GM18907 (cell line): Measurements from ENCODE around the gene ADAMTS20.
"Not testable (repeated sequence)": the region's sequence is repeated elsewhere in the genome, so short reads cannot be mapped to it uniquely, and the experiment has no call there.

Experiments used
- ATAC-seq: cut with Tn5 transposase; IDR thresholded peaks from one replicate; pipeline ENCODE4 v1.9.1; 2021; ENCODE audit warnings: mild to moderate bottlenecking, moderate library complexity; ENCODE audit not compliant: unreplicated experiment

ADAMTS20 gene, protein sequence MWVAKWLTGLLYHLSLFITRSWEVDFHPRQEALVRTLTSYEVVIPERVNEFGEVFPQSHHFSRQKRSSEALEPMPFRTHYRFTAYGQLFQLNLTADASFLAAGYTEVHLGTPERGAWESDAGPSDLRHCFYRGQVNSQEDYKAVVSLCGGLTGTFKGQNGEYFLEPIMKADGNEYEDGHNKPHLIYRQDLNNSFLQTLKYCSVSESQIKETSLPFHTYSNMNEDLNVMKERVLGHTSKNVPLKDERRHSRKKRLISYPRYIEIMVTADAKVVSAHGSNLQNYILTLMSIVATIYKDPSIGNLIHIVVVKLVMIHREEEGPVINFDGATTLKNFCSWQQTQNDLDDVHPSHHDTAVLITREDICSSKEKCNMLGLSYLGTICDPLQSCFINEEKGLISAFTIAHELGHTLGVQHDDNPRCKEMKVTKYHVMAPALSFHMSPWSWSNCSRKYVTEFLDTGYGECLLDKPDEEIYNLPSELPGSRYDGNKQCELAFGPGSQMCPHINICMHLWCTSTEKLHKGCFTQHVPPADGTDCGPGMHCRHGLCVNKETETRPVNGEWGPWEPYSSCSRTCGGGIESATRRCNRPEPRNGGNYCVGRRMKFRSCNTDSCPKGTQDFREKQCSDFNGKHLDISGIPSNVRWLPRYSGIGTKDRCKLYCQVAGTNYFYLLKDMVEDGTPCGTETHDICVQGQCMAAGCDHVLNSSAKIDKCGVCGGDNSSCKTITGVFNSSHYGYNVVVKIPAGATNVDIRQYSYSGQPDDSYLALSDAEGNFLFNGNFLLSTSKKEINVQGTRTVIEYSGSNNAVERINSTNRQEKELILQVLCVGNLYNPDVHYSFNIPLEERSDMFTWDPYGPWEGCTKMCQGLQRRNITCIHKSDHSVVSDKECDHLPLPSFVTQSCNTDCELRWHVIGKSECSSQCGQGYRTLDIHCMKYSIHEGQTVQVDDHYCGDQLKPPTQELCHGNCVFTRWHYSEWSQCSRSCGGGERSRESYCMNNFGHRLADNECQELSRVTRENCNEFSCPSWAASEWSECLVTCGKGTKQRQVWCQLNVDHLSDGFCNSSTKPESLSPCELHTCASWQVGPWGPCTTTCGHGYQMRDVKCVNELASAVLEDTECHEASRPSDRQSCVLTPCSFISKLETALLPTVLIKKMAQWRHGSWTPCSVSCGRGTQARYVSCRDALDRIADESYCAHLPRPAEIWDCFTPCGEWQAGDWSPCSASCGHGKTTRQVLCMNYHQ (N-terminal part only)

DNA sequence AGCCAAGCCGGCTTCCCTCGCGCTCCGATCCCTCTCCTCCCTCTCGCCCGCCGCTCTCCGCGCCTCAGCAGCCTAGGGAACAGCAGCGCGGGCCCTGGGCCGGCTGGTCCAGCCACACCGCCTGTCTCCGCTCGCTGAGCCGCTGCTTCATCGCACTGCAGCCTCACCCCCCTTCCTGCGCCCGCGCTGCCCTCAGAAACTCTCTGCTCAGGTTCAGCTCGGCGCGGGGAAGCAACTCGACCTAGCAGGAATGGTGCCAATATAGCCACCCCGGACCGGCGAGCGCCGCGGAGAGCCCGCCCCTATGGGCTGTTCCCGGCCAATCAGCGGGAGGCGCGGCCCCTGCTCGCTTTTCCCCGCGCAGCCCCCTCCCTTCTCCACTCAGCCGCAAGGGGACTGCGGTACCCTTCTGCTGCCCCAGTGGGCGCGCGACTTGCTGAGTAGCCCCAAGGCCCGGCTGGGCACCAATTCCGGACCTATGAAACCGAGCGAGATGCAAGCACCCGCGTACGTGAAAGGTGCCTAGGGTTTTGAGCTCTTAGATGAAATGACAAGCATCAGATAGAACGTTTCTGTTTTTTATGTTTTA lies at the start of gene ADAMTS20:
Gene ADAMTS20 (minus strand): TSS at position 233 of the 589 bp plus-strand sequence. CDS start 282 bp downstream, outside the sequence.
- no peak for ATAC-seq

DNA sequence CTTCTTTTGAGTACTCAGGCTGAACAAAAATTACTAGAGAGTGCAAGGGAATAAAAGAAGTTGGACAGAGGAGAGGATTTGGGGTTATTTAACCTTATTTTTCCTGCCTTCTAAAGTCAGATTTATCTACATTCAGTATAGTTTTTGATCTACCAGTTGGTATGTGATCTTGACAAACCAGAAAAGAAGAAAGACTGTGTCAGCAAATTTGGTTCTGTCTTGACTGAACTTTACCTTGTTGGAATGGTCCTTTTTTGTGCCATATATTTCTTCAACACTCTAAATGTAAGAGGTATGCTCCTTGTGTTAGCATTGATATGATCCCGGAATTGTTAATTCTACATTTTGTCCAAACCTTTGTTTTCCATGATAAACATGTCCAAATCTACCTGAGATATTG lies 47.7 kb upstream of the ADAMTS20 start:
- no peak for ATAC-seq

DNA sequence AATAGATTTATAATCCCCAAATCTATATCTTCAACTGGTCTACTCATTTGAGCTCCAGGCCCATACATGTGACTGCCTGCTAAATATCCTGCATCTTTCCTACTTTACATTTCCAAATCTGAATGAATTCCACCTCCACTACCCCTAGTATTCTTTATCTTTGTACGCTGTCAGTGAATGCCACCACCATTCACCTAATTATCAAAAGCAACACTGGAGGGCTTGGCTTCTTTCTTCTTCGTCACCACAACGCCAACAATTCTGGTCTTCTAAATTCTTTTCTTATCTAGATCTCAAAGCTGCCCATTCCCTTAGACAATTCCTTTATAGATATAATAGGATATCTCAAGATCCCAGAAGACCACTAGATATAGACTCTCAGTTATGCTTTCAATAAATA lies 47.1 kb upstream of the ADAMTS20 start:
- no peak for ATAC-seq

DNA sequence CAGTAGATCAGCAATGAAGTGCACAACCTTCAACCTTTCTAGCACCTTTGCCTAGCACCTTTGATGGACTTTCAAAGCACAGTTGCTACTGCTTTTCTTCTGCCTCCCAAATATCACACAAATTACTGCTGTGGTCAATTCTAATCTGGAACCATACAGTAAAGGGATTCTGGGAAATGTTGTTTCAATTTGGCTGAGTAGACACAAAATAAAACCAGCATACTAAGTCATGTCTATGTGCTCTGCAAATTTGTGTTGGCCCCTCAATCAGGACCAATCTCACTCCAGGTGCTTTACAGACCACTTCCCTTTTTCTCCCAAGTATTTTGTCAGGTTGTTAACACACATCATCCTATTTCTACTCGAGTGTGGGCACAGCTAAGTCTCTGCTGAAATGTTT lies 38.3 kb upstream of the ADAMTS20 start:
- no peak for ATAC-seq

DNA sequence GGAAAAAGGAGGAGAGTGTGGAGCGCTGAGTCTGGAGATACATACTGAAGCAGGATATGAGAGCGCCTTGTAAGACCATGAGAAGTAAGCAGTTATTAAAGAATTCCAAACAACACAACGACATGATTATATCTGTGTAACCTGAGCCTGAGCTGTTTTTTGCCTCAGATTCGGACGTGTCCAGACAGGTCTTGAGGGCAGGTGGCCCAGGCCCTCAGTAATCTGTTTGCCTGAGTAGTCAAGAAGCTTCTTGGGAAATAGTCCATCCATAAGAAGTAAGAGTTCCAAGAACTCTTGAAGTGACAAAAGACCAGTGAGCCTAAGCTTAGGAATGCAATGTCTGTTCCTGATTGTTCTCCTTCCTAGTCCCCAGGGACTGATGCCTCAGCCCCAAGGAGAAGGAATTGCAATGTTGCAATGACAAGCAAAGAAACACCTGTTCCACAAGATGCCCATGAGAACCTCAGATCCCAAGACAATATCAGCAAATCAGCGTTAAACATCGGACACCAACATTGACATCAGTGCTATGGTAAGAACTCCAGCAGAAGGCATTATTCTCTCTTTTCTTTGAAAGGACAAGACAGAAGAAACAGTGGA lies 34.7 kb upstream of the ADAMTS20 start:
- ATAC-seq: no peak

DNA sequence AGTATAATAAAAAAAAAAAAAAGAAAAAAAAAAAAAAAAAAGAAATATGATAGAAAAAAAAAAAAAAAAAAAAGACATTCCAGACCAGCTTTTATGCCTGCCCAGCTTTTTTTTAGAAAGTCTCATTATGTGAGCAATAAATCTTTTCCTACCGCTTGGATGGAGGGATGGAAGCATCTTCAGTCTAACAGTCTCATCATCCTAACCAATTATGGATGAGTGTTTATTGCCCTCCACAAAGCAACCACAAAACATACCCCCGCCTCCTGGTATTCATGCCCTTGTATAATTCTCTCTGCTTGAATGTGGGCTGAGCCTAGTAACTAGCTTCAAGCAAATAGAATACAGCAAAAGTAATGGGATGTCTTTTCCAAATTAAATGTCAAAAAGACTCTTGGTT lies 33.7 kb upstream of the ADAMTS20 start:
- no peak for ATAC-seq

DNA sequence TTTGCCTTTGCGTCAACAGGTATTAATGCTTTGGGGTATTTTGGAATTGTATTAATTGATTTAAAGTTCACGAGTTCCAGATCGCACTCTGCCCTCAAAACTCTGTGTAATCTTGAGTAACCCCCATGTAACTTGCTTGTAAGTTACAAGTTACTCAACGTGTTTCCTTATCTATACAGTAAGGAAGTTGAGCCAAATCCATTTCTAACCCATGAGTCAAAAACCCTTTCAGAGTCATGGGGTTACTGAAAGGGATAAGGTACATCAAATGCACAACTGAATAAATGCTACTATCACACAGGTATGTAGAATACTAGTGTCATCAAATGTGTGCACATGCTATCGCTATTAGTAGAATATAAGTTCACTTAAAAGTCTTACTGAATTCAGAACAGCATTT lies 28.6 kb upstream of the ADAMTS20 start:
- ATAC-seq: no peak

DNA sequence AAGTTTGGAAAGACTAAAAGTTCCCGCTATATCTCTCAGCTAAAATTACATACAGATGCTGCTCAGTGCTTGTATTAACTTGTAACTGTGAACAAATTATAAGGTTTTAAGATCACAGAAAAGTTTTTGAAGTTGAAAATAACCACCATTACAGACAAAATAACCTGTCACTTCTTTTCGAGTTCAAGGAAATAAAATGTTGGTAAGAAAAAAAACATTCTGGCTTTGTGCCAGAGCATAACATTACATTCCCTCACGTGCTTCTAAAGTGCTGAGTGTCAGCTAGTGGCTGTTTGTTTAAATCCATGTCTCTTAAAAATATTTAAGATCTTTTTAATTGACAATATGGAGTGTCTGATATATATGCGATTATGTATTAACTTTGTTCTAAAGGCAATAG lies 27.2 kb upstream of the ADAMTS20 start:
- no peak for ATAC-seq

DNA sequence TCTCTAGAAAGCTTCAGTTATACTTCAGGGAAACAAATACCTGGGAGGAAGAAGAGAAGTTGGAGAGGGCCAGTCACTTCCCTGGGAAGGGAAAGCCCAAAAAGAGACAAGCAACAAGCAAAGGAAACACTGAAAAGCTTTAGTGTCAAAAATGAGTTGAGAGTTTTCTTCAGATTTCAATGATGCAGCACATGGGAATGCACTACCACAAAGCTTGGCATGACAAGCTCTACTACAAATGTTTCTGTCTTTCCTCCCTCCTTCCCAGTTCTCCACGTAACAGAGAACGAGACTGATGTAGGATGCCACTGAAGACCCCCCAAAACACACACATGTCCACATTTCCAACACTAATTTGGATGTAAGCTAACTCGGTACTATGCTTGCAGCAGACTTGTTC lies 26.8 kb upstream of the ADAMTS20 start:
- ATAC-seq: no peak

DNA sequence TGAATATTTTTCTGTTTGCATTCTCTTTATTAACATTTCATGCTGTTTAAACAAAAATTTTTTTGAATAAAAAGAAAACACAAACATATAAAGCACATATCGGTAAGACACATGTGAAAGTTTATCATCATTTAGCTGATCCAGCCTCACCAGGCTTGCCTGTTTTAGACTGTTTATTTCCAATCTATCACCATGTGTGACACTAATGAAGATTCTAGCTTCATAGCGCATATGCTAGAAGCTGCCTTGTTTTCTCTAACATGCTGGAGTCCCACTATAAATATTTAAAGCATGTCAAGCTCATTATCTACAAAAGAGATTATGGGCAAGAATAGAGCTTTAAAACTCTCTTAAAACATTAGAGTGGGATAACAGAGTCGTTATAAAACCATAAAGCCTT lies 25.4 kb upstream of the ADAMTS20 start:
- no peak for ATAC-seq

DNA sequence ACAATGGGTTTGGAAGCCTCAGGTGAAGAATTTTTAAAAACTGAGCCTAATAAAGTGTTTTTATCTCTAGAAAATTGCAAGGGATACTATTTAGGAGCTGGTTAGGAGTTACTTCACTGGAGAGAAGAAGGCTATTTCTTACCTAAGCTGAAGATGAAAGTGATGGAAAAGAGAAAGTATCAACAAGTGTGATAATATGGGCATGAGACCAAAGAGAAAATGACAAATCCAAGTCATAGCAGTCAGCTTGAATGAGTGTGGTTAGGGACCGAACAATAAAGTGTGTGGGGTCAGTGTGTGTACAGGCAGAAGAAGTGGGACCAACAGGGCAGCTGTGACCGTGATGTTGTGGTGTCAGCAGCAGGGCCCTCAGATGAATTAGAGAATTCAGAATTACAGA lies 24.2 kb upstream of the ADAMTS20 start:
- ATAC-seq: no peak

DNA sequence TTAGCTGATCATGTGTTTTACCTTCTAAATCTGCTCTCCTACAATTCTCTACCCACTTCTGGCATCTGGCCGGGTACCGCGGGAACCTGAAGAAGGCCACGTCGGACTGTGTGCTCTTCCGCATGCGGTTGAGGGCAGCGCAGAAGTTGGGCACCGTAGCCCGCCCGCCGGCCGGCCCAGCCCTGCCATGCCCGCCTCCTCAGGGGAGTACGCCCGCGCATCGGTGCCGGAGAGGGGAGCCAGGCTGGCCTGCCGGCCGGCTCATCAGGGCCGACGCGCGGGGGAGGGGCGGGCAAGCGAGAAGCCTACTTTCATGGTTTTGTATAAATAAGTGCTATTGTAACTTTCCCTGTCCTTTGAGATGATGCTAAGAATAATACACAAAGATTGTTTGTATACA lies 19.9 kb upstream of the ADAMTS20 start:
- no peak for ATAC-seq

DNA sequence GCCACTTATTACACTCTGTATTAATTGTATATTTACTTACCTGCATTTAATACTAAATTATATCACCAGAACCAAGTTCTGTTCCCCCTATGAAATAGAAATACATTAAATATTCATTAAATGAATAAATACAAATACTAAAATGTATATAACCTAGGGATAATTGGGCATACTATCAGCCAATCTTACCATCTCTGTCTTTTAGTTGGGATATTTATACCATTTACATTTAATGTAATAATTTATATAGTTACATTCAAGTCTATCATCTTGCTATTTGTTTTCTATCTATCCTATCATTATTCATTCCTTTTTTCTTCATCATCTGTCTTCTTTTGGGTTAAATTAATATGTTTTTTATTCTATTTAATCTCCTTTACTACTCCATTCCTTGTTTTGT lies 4.1 kb upstream of the ADAMTS20 start:
- no peak for ATAC-seq

DNA sequence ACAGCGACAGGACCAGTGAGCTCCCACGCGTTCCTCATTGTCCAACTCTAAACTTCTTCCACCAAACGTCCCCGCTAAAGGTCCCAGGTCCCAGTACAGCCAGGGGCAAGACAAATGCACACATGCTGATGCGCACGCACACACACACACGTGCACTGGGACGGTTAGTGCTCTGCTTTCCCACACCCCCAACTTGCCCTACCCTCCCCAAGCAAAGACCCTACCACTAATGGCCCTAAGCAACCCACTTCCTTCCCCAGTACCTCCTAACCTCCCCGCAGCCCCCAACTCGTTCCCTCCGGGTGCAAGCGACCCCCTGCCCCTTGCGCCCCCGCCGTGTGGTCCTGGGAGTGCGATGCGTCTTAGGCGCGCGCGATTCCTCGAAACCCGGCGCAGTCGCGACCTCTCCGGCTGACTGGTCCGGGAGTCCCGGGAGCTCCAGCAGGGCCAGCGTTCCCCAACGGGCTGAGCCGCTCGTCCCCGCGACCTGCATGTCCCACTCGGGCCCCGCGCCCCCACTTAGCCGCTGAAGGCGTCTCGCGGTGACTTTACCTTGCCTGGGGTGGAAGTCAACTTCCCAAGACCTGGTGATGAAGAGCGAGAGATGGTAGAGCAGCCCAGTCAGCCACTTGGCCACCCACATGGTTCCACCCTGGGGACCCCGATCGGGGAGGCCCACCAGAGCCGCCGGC lies 578 bp downstream of the ADAMTS20 start:
- ATAC-seq: no peak

DNA sequence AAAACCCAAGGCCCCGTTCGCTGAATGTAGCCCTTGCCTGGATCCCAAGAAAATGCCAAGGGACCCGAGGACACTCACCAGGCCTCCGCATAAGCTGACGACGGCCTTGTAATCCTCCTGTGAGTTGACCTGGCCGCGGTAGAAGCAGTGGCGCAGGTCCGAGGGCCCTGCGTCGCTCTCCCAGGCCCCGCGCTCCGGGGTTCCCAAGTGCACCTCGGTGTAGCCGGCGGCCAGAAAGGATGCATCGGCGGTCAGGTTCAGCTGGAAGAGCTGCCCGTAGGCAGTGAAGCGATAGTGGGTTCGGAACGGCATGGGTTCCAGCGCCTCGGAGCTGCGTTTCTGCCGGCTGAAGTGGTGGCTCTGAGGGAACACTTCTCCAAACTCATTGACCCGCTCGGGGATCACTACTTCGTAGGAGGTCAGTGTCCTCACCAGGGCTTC lies 1.2 kb downstream of the ADAMTS20 start:
- no peak for ATAC-seq

DNA sequence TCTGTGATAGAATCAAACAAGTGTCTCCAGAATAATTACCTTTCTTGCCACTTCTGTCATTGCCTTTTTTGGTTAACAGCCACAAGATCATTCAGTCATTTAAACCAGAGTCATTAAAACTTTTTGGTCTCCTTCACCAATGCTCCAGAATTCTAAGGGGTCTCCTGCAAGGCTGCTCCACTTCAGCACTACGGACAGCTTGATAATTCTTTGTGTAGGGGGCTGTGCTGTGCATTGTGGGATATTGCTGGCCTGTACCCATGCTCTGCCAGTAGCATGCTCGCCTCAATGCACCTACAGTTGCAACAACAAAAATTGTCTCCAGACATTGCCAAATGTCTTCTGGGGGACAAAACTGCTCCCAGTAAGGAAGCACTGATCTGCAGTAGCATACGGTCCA lies 7.3 kb downstream of the ADAMTS20 start:
- no peak for ATAC-seq

DNA sequence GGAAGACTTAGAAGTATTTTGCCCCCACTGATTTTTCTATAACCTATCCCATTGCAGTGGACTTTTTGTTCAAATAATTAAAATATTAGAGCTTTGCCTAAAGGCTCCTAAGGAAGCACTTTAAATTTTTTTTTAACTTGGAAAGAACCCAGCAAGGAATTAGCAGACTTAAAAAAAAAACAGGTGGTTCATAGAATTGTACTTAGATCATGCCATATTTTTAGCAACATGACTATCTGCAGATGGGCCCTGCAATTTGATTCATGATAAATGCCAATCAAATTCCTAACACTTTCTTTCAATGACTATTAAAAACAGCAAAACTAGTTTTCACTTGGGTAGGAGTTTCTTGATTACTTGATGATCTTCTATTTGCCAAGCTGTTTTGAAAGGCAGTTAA lies 11.5 kb downstream of the ADAMTS20 start:
- ATAC-seq: no peak

DNA sequence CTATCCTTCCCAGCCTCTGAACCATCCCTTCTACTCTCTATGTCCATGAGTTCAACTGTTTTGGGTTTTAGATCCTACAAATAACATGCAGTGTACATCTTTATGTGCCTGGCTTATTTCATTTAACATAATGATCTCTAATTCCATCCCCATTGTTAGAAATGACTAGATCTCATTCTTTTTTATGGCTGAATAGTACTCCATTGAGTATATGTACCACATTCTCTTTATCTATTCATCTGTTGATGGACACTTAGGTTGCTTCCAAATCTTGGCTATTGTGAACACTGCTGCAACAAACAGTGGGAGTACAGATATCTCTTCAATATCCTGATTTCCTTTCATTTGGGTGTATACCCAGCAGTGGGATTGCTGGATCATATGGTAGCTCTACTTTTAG lies 14.3 kb downstream of the ADAMTS20 start:
- ATAC-seq: not testable (repeated sequence)

DNA sequence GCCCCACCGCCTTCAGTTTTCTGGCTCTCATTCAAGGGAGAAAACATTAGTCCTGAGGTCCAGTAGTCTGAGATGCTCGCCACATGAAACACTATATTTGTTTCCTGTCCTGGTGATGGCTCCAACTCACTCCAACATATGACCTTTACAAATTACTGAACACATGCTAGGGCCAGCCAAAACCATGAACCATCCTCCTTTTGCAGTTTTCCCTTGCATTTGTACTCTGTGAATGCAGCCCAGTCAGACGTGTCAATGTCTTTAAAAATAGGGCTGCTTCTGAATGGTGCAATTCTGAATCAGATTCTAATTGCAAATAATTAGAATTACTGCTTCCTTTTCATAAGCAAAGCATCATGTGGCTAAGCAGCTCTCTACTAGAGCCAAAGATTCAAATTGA lies 36.0 kb downstream of the ADAMTS20 start:
- ATAC-seq: no peak

DNA sequence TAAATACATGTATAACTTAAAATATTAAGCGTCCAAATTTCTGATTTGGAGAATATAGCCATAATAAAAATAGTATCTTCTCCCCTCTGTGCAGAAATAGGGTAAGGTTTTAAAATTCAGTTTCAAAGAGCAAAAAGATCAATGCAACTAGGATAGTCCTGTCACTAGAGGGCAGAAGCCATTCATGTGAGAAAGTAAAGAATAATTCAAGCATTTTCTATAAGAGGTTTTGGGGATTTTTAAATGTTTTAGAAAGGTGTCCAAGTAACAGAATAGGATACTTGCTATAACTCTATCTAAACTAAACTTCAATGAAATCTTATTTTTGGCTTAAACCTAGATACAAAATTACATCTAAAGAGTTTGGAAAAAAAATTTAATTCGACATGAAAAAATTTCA lies 50.3 kb downstream of the ADAMTS20 start:
- no peak for ATAC-seq
